LNCAP (cell line): ENCODE measurements around the gene RASL10A.

Experiments used
- CTCF ChIP-seq: fragments of 450-650 bp; IDR thresholded peaks from 2 replicates; pipeline ENCODE4 v1.5.1; 2017; ENCODE audit warnings: mild to moderate bottlenecking

Gene RASL10A

GRCh38 chr22:29275819-29276565, 39.5 kb downstream of the RASL10A start:
- TF ChIP-seq CTCF = no peak

GRCh38 chr22:29275167-29275566, 40.3 kb downstream of the RASL10A start:
- no peak for TF ChIP-seq CTCF

GRCh38 chr22:29272624-29273023, 42.9 kb downstream of the RASL10A start:
- TF ChIP-seq CTCF = no peak

GRCh38 chr22:29270475-29271271, 44.8 kb downstream of the RASL10A start:
- TF ChIP-seq CTCF = no peak

GRCh38 chr22:29269731-29270474, 45.6 kb downstream of the RASL10A start:
- TF ChIP-seq CTCF = no peak

- no peak for TF ChIP-seq CTCF
These were observed 46.3 kb downstream of the RASL10A start for GRCh38 chr22:29269230-29269604.

GRCh38 chr22:29268511-29269229, 46.8 kb downstream of the RASL10A start:
- no peak for TF ChIP-seq CTCF
